Measurements from ENCODE around the gene SOX9.

DNA sequence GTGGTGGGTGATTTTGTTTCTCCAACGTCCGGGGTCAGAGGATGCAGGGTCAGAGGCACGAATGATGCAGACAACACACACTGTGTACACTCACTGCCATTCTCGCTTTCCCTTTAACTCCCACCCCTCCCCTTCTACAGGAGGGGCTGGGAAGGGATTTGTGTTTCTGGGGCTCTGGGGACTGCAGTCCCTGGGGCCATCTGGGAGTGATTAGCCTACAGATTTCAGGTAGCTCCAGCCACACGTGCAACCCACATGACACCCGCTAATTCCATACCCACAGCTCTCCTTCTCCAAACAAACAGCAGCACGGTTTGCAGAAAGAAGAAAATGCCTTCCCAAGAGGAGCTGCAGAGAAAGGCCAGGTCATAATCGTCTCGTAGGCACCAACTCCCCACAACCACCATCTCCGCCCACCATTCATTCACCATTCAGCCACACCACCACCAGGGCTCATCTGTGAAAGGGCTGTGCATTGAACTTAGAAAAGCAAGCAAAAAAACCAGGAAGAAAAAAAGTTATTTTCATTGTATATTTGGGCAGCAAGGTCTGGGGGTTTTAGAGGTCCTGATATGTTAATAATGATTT, 9.4 kb upstream of the SOX9 start:
- TF ChIP-seq, protein P1, sequence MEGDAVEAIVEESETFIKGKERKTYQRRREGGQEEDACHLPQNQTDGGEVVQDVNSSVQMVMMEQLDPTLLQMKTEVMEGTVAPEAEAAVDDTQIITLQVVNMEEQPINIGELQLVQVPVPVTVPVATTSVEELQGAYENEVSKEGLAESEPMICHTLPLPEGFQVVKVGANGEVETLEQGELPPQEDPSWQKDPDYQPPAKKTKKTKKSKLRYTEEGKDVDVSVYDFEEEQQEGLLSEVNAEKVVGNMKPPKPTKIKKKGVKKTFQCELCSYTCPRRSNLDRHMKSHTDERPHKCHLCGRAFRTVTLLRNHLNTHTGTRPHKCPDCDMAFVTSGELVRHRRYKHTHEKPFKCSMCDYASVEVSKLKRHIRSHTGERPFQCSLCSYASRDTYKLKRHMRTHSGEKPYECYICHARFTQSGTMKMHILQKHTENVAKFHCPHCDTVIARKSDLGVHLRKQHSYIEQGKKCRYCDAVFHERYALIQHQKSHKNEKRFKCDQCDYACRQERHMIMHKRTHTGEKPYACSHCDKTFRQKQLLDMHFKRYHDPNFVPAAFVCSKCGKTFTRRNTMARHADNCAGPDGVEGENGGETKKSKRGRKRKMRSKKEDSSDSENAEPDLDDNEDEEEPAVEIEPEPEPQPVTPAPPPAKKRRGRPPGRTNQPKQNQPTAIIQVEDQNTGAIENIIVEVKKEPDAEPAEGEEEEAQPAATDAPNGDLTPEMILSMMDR (conservative IDR thresholded peaks at IDR 0.05) = no peak
- no peak for TF ChIP-seq EZH2 (IDR thresholded peaks at IDR 0.05; ENCODE audit: low read depth)

All from PC-9 (cell line).